ENCODE data around the gene EML6. TPM values are rescaled to one million over a fixed set of nuclear protein-coding genes. Genes with fewer than 3 reads are reported as not detected.

Gene EML6
- total RNA-seq, 1 experiment from 2014 or later = 6.6 TPM

- no peaks in the 10 kb centered on the region for H3K9me2 ChIP-seq (ENCODE audit: insufficient read depth)
- H3K9ac ChIP-seq (ENCODE audit: low read length) = no peak overlapping the region
- no peak for TF ChIP-seq CBX3 (IDR thresholded peaks at IDR 0.05; ENCODE audit: low read depth)
- H3K4me2 ChIP-seq (ENCODE audit: low read length) = no peak overlapping the region
- H3K27ac ChIP-seq (ENCODE audit: low read depth, low read length) = no peak overlapping the region
- H4K20me1 ChIP-seq (ENCODE audit: insufficient read depth) = no peaks in the 10 kb centered on the region
- no peak overlapping the region for H2AFZ ChIP-seq (ENCODE audit: low read depth, low read length, poor library complexity, severe bottlenecking)
- H3K36me3 ChIP-seq (ENCODE audit: control insufficient read depth in 1 of 2, insufficient read depth in 2 of 2, low read length in 2 of 2) = no peaks in the 10 kb centered on the region
- intact Hi-C loops (cut with micrococcal nuclease) = no loop called here
- CTCF ChIA-PET = no interaction called here
- no TSS peak for BruUV-seq (replicated peaks)
- no peaks in the 10 kb centered on the region for H3K4me1 ChIP-seq (ENCODE audit: control insufficient read depth in 1 of 2, insufficient read depth in 2 of 2, low read length in 2 of 2)
- no peaks in the 10 kb centered on the region for H3K27me3 ChIP-seq (ENCODE audit: insufficient read depth, low read length)
- H3K4me3 ChIP-seq (replicated peaks in 1 of 2; ENCODE audit: low read depth in 1 of 2, low read length in 2 of 2) = no peak overlapping the region
- RAD21 ChIA-PET (ENCODE audit: low non-redundant PET in 1 of 2, low total read pairs in 2 of 2, uncharacterized antibody in 2 of 2, unreplicated experiment in 2 of 2) = no interaction called here
- no peaks in the 10 kb centered on the region for H3K79me2 ChIP-seq (ENCODE audit: insufficient read depth, low read length)
- ATAC-seq = no peak
- POLR2A ChIA-PET = no interaction called here
- peaks cover 5 to 6% of the 10 kb centered on the region in 2 experiments; a peak in 1 of 4 replicates for H3K9me3 ChIP-seq (ENCODE audit: control insufficient read depth in 1 of 2, insufficient read depth in 1 of 2, low read depth in 1 of 2, low read length in 2 of 2)
- no peak for DNase-seq (ENCODE audit: low read depth, low spot score)
Measured at GRCh38 chr2:54920660-54921059, 197.2 kb downstream of the EML6 start.

GRCh38 chr2:54924121-54924520, 200.7 kb downstream of the EML6 start:
- Histone ChIP-seq H3K36me3 (ENCODE audit: control insufficient read depth in 1 of 2, insufficient read depth in 2 of 2, low read length in 2 of 2) (no peaks in the 10 kb centered on the region), H3K9me3 (ENCODE audit: control insufficient read depth in 1 of 2, insufficient read depth in 1 of 2, low read depth in 1 of 2, low read length in 2 of 2) (peaks cover 5 to 6% of the 10 kb centered on the region in 2 experiments; a peak in 1 of 4 replicates), H3K9me2 (ENCODE audit: insufficient read depth) (no peaks in the 10 kb centered on the region), H3K9ac (ENCODE audit: low read length) (no peak overlapping the region), H3K4me2 (ENCODE audit: low read length) (no peak overlapping the region), H2AFZ (ENCODE audit: low read depth, low read length, poor library complexity, severe bottlenecking) (no peak overlapping the region), H3K4me3 (replicated peaks in 1 of 2; ENCODE audit: low read depth in 1 of 2, low read length in 2 of 2) (no peak overlapping the region), H3K79me2 (ENCODE audit: insufficient read depth, low read length) (no peaks in the 10 kb centered on the region), H3K27ac (ENCODE audit: low read depth, low read length) (no peak overlapping the region), H3K4me1 (ENCODE audit: control insufficient read depth in 1 of 2, insufficient read depth in 2 of 2, low read length in 2 of 2) (no peaks in the 10 kb centered on the region), H4K20me1 (ENCODE audit: insufficient read depth) (no peaks in the 10 kb centered on the region), H3K27me3 (ENCODE audit: insufficient read depth, low read length) (no peaks in the 10 kb centered on the region)
- DNase-seq (ENCODE audit: low read depth, low spot score) (no peak), ATAC-seq (no peak)
- TF ChIP-seq ATF3 (IDR thresholded peaks at IDR 0.05) = no peak
- TF ChIP-seq SRF (IDR thresholded peaks at IDR 0.05; ENCODE audit: low read depth) = no peak
- TF ChIP-seq CEBPB (IDR thresholded peaks at IDR 0.05; ENCODE audit: low read depth) = no peak
- TF ChIP-seq TCF7L2 (IDR thresholded peaks at IDR 0.05; ENCODE audit: borderline replicate concordance, extremely low read depth, insufficient read depth, insufficient read length) = no peak
- no peak for TF ChIP-seq FOSL1 (IDR thresholded peaks at IDR 0.05; ENCODE audit: low read depth)
- no peak for TF ChIP-seq MAX (IDR thresholded peaks at IDR 0.05)
- POLR2A ChIA-PET = no interaction called here
- CTCF ChIA-PET = no interaction called here
- intact Hi-C loops (cut with micrococcal nuclease) = no loop called here
- RAD21 ChIA-PET (ENCODE audit: low non-redundant PET in 1 of 2, low total read pairs in 2 of 2, uncharacterized antibody in 2 of 2, unreplicated experiment in 2 of 2) = no interaction called here
- no TSS peak for BruUV-seq (replicated peaks)

All from HCT116 (cell line).